ENCODE data around the gene ZFPM1. TPM values are rescaled to one million over a fixed set of nuclear protein-coding genes. Genes with fewer than 3 reads are reported as not detected.
A peak's percentile ranks its signal among the peaks of the same experiment; 100 is the strongest.
"Not testable (repeated sequence)": the region's sequence is repeated elsewhere in the genome, so short reads cannot be mapped to it uniquely, and the experiment has no call there.

Gene ZFPM1
- total RNA-seq, 1 experiment from 2014 or later, result 24.1 TPM

GRCh38 chr16:88518411-88519111 is 65.5 kb downstream of the ZFPM1 start:
- H3K4me1 Mint-ChIP-seq (ENCODE audit: low read depth, unreplicated experiment); DNase-seq; H3K27me3 Mint-ChIP-seq (ENCODE audit: insufficient read depth, unreplicated experiment); H3K4me3 ChIP-seq (ENCODE audit: low read depth, low read length); POLR2A ChIA-PET; BruUV-seq (replicated peaks); H3K4me1 ChIP-seq; H3K4me3 Mint-ChIP-seq (ENCODE audit: unreplicated experiment); H3K36me3 ChIP-seq (ENCODE audit: control insufficient read depth, insufficient read depth, low read length); H3K27me3 ChIP-seq (replicated peaks; ENCODE audit: control insufficient read depth, insufficient read depth, low read length); H3K9me3 ChIP-seq; intact Hi-C loops (cut with micrococcal nuclease; ENCODE audit: unreplicated experiment): not testable (repeated sequence)
- Mint-ChIP-seq H3K9me3 (ENCODE audit: unreplicated experiment) (peaks cover 42% of the 10 kb centered on the region), H3K36me3 (ENCODE audit: insufficient read depth, unreplicated experiment) (peaks cover 37% of the 10 kb centered on the region), H3K27ac (ENCODE audit: unreplicated experiment) (peak overlapping the region; percentile 10)
- CTCF ChIA-PET, result interaction anchor here (0.7 to 1.3 kb wide), 2 partner anchors 9 to 17 kb away, joined by 3 to 5 read pairs; no protein-coding TSS in a partner anchor

DNA sequence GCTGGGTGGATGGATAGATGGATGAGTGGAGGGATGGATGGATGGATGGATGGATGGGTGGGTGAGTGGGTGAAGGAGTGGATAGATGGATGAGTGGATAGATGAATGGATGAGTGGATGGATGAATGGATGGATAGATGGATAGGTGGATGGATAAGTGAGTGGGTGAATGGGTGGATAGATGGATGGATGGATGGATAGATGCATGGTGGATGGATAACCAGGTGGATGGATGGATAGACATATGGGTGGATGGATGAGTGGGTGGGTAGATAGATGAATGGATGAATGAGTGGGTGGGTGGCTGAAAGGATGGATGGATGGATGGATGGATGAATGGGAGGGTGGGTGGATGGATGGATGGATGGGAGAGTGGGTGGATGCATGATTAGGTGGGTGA is 66.2 kb downstream of the ZFPM1 start:
- BruUV-seq (replicated peaks), result no TSS peak
- no peak overlapping the region for H3K4me3 ChIP-seq (ENCODE audit: low read depth, low read length)
- no peak overlapping the region for H3K4me3 Mint-ChIP-seq (ENCODE audit: unreplicated experiment)

GRCh38 chr16:88519938-88520653 is 67.0 kb downstream of the ZFPM1 start:
- no peak overlapping the region for H3K4me3 ChIP-seq (ENCODE audit: low read depth, low read length)
- H3K4me1 ChIP-seq, result peaks cover 2% of the 10 kb centered on the region
- no TSS peak for BruUV-seq (replicated peaks)

More for the DNA sequence above, 66.2 kb downstream of the ZFPM1 start:
- H3K4me1 ChIP-seq, result no peaks in the 10 kb centered on the region
- no peak for DNase-seq
- ChIA-PET POLR2A (no interaction called here), CTCF (no interaction called here)
- H3K27me3 ChIP-seq (replicated peaks; ENCODE audit: control insufficient read depth, insufficient read depth, low read length), result no peaks in the 10 kb centered on the region
- TF ChIP-seq CTCF (IDR thresholded peaks at IDR 0.05; ENCODE audit: insufficient read depth in 1 of 2, low read depth in 1 of 2, low read length in 1 of 2, severe bottlenecking in 1 of 2, unreplicated experiment in 1 of 2), result no peak
- H3K36me3 ChIP-seq (ENCODE audit: control insufficient read depth, insufficient read depth, low read length), result peaks cover 5% of the 10 kb centered on the region
- Mint-ChIP-seq H3K9me3 (ENCODE audit: unreplicated experiment) (peaks cover 42% of the 10 kb centered on the region), H3K4me1 (ENCODE audit: low read depth, unreplicated experiment) (no peaks in the 10 kb centered on the region), H3K36me3 (ENCODE audit: insufficient read depth, unreplicated experiment) (peaks cover 37% of the 10 kb centered on the region), H3K27ac (ENCODE audit: unreplicated experiment) (peak overlapping the region; percentile 10), H3K27me3 (ENCODE audit: insufficient read depth, unreplicated experiment) (no peaks in the 10 kb centered on the region)
- intact Hi-C loops (cut with micrococcal nuclease; ENCODE audit: unreplicated experiment), result no loop called here
- no peaks in the 10 kb centered on the region for H3K9me3 ChIP-seq

More at GRCh38 chr16:88519938-88520653, 67.0 kb downstream of the ZFPM1 start:
- Histone ChIP-seq H3K9me3 (no peaks in the 10 kb centered on the region), H3K36me3 (ENCODE audit: control insufficient read depth, insufficient read depth, low read length) (peaks cover 5% of the 10 kb centered on the region), H3K27me3 (replicated peaks; ENCODE audit: control insufficient read depth, insufficient read depth, low read length) (no peaks in the 10 kb centered on the region)
- no peaks in the 10 kb centered on the region for H3K27me3 Mint-ChIP-seq (ENCODE audit: insufficient read depth, unreplicated experiment)
- H3K36me3 Mint-ChIP-seq (ENCODE audit: insufficient read depth, unreplicated experiment), result peaks cover 43% of the 10 kb centered on the region
- peaks cover 42% of the 10 kb centered on the region for H3K9me3 Mint-ChIP-seq (ENCODE audit: unreplicated experiment)
- POLR2A ChIA-PET, result no interaction called here
- H3K27ac Mint-ChIP-seq (ENCODE audit: unreplicated experiment), result no peak overlapping the region
- CTCF ChIA-PET, result no interaction called here
- H3K4me3 Mint-ChIP-seq (ENCODE audit: unreplicated experiment), result no peak overlapping the region
- no peak for TF ChIP-seq CTCF (IDR thresholded peaks at IDR 0.05; ENCODE audit: insufficient read depth in 1 of 2, low read depth in 1 of 2, low read length in 1 of 2, severe bottlenecking in 1 of 2, unreplicated experiment in 1 of 2)
- DNase-seq, result no peak
- intact Hi-C loops (cut with micrococcal nuclease; ENCODE audit: unreplicated experiment), result no loop called here
- no peaks in the 10 kb centered on the region for H3K4me1 Mint-ChIP-seq (ENCODE audit: low read depth, unreplicated experiment)

Measured in Caco-2 (cell line).